NCI-H2029 (cell line): ENCODE data around the gene FAM209A.
"Not testable (repeated sequence)": the region's sequence is repeated elsewhere in the genome, so short reads cannot be mapped to it uniquely, and the experiment has no call there.

Experiments
- DNase-seq: peaks from one replicate; lab custom pipeline; 2025; lab: John Stamatoyannopoulos, UW

The FAM209A gene

GRCh38 chr20:56540415-56540814 lies 15.9 kb downstream of the FAM209A start:
- DNase-seq = no peak

GRCh38 chr20:56542489-56543030 lies 18.0 kb downstream of the FAM209A start:
- DNase-seq = no peak

GRCh38 chr20:56551571-56551970 lies 27.0 kb downstream of the FAM209A start:
- DNase-seq = no peak

- DNase-seq = no peak
Measured at GRCh38 chr20:56552911-56553629, 28.5 kb downstream of the FAM209A start.

GRCh38 chr20:56554869-56555268 lies 30.3 kb downstream of the FAM209A start:
- DNase-seq = peak; percentile 99

GRCh38 chr20:56558968-56559367 lies 34.4 kb downstream of the FAM209A start:
- no peak for DNase-seq

GRCh38 chr20:56564526-56564925 lies 40.0 kb downstream of the FAM209A start:
- DNase-seq = not testable (repeated sequence)

- no peak for DNase-seq
Measured at GRCh38 chr20:56565511-56565910, 41.0 kb downstream of the FAM209A start.

GRCh38 chr20:56566621-56567020 lies 42.1 kb downstream of the FAM209A start:
- peak; percentile 70 for DNase-seq

GRCh38 chr20:56570832-56571231 lies 46.3 kb downstream of the FAM209A start:
- DNase-seq = no peak

- DNase-seq = no peak
Measured at GRCh38 chr20:56572172-56572571, 47.6 kb downstream of the FAM209A start.

GRCh38 chr20:56573986-56574385 lies 49.4 kb downstream of the FAM209A start:
- DNase-seq = no peak

- DNase-seq = no peak
Measured at GRCh38 chr20:56574531-56575142, 50.1 kb downstream of the FAM209A start.

- DNase-seq = no peak
Measured at GRCh38 chr20:56575157-56575556, 50.6 kb downstream of the FAM209A start.
